GM13977 (cell line): ENCODE results near the gene FKBP3.

Source experiments
- DNase-seq: peaks from one replicate; pipeline ENCODE4 v3.0.0; 2012; ENCODE audit warnings: low spot score
- in situ Hi-C: fragments of 300-500 bp; cut with MboI; formaldehyde crosslinking; loops from one replicate; pipeline ENCODE4 v1.12.0; 2022; ENCODE audit warnings: low sequenced_read_pairs, low pct_unique_long_range_greater_than_20kb, mixed read lengths, inconsistent platforms; ENCODE audit not compliant: unreplicated experiment
- TF ChIP-seq, protein P1 (sequence below): IDR thresholded peaks from 2 replicates; pipeline ENCODE4 v1.5.1; 2012; ENCODE audit warnings: mild to moderate bottlenecking, control low read depth; ENCODE audit not compliant: insufficient read depth; ENCODE audit errors: extremely low read depth, missing control alignments

FKBP3 gene

DNA sequence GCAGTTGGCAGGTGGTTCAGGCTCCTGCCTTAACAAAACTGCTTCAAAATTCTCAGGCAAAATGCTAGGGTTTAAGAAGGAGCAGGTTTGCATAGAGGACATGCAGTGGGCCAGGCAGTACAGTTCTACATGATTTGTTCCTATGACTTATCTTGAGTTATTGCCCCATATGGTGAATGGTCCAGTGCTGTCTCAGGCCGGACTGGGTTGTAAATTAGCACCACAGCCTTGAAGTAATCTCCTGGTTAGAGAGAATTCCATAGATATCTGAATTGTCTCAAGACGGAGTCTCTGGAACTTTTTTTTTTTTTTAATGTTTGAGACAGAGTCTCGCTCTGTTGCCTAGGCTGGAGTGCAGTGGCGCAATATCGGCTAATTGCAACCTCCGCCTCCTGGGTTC is 62.2 kb downstream of the FKBP3 start:
- in situ Hi-C loops, result no loop called here
- TF ChIP-seq, protein P1, sequence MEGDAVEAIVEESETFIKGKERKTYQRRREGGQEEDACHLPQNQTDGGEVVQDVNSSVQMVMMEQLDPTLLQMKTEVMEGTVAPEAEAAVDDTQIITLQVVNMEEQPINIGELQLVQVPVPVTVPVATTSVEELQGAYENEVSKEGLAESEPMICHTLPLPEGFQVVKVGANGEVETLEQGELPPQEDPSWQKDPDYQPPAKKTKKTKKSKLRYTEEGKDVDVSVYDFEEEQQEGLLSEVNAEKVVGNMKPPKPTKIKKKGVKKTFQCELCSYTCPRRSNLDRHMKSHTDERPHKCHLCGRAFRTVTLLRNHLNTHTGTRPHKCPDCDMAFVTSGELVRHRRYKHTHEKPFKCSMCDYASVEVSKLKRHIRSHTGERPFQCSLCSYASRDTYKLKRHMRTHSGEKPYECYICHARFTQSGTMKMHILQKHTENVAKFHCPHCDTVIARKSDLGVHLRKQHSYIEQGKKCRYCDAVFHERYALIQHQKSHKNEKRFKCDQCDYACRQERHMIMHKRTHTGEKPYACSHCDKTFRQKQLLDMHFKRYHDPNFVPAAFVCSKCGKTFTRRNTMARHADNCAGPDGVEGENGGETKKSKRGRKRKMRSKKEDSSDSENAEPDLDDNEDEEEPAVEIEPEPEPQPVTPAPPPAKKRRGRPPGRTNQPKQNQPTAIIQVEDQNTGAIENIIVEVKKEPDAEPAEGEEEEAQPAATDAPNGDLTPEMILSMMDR, result no peak
- DNase-seq, result no peak

DNA sequence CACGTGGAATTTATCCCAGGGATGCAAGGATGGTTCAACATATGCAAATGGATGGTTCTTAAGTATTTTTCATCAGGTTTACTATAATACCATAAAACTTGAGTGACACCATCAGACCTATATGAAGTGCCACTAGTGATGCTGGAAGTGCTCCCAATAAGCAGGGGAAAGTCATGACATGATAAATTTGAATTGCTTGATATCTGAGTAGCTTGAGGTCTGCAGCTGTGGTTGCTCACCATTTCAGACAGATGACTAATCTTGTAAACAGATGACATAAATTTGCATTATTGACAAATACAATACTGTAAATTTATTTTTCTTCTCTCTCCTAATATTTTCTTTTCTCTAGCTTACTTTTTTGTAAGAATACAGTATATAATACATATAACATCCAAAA is 64.1 kb downstream of the FKBP3 start:
- DNase-seq, result no peak
- in situ Hi-C loops, result no loop called here
- TF ChIP-seq, protein P1, result no peak

DNA sequence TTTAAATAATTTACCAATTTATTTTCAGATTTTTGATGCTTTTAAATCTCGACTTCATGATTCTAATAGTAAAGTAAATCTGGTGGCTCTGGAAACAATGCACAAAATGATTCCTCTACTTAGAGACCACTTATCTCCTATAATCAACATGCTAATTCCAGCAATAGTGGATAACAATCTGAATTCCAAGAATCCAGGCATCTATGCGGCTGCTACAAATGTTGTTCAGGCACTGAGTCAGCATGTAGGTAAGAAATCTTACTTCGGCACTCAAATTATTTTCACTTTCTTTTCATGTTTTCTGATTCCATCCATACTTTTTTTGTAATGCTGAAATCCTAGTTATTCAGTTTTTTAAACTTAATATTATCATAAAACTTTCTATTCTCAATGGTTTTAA is 65.9 kb downstream of the FKBP3 start:
- TF ChIP-seq, protein P1, result no peak
- DNase-seq, result no peak
- in situ Hi-C loops, result no loop called here

DNA sequence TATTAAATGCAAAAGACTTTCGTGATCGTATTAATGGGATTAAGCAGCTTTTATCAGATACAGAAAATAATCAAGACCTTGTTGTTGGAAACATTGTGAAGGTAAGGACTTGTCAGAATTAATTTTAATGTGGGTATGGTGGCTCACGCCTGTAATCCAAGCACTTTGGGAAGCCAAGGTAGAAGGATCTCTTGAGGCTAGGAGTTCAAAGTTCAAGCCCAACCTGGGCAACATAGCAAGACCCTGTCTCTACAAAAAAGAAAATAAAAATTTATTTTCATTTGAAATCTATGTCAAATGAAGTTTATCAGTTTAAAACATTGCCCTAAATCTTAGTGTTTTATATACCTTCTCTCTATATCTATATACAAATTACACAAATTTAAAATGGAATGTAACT is 67.6 kb downstream of the FKBP3 start:
- in situ Hi-C loops, result no loop called here
- TF ChIP-seq, protein P1, result no peak
- no peak for DNase-seq

DNA sequence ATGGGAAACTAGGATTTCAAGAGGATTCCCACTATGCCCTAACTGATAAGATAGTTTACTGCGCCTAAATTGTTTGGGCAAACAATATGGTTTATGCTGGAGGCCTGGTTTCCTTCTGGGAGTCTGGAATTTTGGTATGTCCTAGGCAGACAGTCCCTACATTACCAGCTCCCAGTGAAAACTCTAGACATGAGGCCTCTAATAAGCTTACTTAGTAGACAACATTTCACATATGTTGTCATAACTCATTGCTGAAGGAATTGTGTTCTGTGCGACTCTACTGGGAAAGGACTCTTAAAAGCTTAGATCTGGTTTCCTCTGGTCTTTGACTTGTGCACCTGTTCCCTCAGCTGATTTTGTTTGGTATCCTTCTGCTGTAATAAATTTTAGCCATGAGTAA is 68.3 kb downstream of the FKBP3 start:
- TF ChIP-seq, protein P1, result no peak
- in situ Hi-C loops, result no loop called here
- DNase-seq, result no peak
